Vagina (tissue), 2 donors: ENCODE results near the gene ANO8.

Experiments
- POLR2A ChIP-seq, 2 donors: fragments of 450-650 bp; IDR thresholded peaks; one replicate each; pipeline ENCODE4 v1.6.1; 2017; ENCODE audit warnings: antibody characterized with exemption in 2 of 2, mild to moderate bottlenecking in 2 of 2, moderate library complexity in 2 of 2
- POLR2AphosphoS5 ChIP-seq, 2 donors: sonication (generic); formaldehyde crosslinking; IDR thresholded peaks; one replicate each; pipeline ENCODE4 v1.9.0; 2017; ENCODE audit warnings: antibody characterized with exemption in 2 of 2, mild to moderate bottlenecking in 2 of 2, low read depth in 1 of 2; ENCODE audit not compliant: insufficient read depth in 1 of 2
- TF ChIP-seq, protein P1 (sequence below), 3 experiments: fragments of 450-650 bp in 2 of 3; fragments of 200-600 bp in 1 of 3; sonication (generic) in 1 of 3; IDR thresholded peaks; one replicate each; pipeline ENCODE4 v1.5.1; 2017 to 2019; ENCODE audit warnings: antibody characterized with exemption in 3 of 3, mild to moderate bottlenecking in 2 of 3, moderate library complexity in 2 of 3

DNA sequence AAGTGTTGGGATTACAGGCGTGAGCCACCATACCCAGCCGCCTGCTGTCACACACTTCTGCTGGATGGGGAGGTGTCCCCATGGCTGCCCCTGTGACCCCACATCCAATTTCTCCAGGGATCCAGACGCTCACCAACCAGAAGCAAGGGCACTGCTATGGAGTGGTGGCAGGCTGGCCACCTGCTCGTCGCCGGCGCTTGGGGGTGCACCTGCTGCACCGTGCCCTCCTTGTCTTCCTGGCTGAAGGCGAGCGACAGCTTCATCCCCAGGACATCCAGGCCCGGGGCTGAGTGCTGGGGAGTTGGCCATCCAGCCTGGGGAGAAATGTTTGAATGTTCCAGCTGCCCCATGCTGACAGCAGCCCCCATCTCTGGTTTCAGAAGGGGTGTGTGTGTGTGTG lies 48.4 kb downstream of the ANO8 start:
- TF ChIP-seq POLR2A (IDR thresholded peaks at IDR 0.05) (no peak), POLR2AphosphoS5 (IDR thresholded peaks at IDR 0.05; ENCODE audit: insufficient read depth in 1 of 2, low read depth in 1 of 2) (no peak)
- TF ChIP-seq, protein P1, sequence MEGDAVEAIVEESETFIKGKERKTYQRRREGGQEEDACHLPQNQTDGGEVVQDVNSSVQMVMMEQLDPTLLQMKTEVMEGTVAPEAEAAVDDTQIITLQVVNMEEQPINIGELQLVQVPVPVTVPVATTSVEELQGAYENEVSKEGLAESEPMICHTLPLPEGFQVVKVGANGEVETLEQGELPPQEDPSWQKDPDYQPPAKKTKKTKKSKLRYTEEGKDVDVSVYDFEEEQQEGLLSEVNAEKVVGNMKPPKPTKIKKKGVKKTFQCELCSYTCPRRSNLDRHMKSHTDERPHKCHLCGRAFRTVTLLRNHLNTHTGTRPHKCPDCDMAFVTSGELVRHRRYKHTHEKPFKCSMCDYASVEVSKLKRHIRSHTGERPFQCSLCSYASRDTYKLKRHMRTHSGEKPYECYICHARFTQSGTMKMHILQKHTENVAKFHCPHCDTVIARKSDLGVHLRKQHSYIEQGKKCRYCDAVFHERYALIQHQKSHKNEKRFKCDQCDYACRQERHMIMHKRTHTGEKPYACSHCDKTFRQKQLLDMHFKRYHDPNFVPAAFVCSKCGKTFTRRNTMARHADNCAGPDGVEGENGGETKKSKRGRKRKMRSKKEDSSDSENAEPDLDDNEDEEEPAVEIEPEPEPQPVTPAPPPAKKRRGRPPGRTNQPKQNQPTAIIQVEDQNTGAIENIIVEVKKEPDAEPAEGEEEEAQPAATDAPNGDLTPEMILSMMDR (IDR thresholded peaks at IDR 0.05), result no peak
